Ishikawa (cell line): Measurements from ENCODE around the gene EXD2.

Experiments used
- CEBPB ChIP-seq: IDR thresholded peaks from 2 replicates; pipeline ENCODE4 v1.6.1; 2012
- CREB1 ChIP-seq: IDR thresholded peaks from 2 replicates; pipeline ENCODE4 v1.6.1; 2012; ENCODE audit warnings: low read depth
- EGR1 ChIP-seq: IDR thresholded peaks from 2 replicates; pipeline ENCODE4 v1.6.1; 2012
- EP300 ChIP-seq: IDR thresholded peaks from 2 replicates; pipeline ENCODE4 v1.6.1; 2012; ENCODE audit warnings: borderline replicate concordance
- MAX ChIP-seq: IDR thresholded peaks from 2 replicates; pipeline ENCODE4 v1.6.1; 2012
- NFIC ChIP-seq: IDR thresholded peaks from 2 replicates; pipeline ENCODE4 v1.6.1; 2012
- RAD21 ChIP-seq: IDR thresholded peaks from 2 replicates; pipeline ENCODE4 v1.6.1; 2012; ENCODE audit warnings: low read depth
- REST ChIP-seq: IDR thresholded peaks from 2 replicates; pipeline ENCODE4 v1.6.1; 2012; ENCODE audit warnings: low read depth, mild to moderate bottlenecking
- TAF1 ChIP-seq: IDR thresholded peaks from 2 replicates; pipeline ENCODE4 v1.6.1; 2012; ENCODE audit warnings: low read depth, mild to moderate bottlenecking
- USF1 ChIP-seq: IDR thresholded peaks from 2 replicates; pipeline ENCODE4 v1.6.1; 2012
- YY1 ChIP-seq: IDR thresholded peaks from 2 replicates; pipeline ENCODE4 v1.6.1; 2012; ENCODE audit warnings: low read depth

- TF ChIP-seq CREB1 = no peak
- no peak for TF ChIP-seq YY1
- TF ChIP-seq TAF1 = no peak
- TF ChIP-seq USF1 = no peak
- TF ChIP-seq RAD21 = no peak
- TF ChIP-seq EGR1 = no peak
- no peak for TF ChIP-seq EP300
- no peak for TF ChIP-seq NFIC
- TF ChIP-seq MAX = no peak
- TF ChIP-seq CEBPB = no peak
- no peak for TF ChIP-seq REST
These were observed 72.1 kb downstream of the EXD2 start for GRCh38 chr14:69263364-69263763.
